Bladder microvascular endothelial cell (primary cell): Measurements from ENCODE around the gene DAP. TPM values are rescaled to one million over a fixed set of nuclear protein-coding genes. Genes with fewer than 3 reads are reported as not detected.

ENCODE experiments used
- total RNA-seq: library from RNA; depleted of rRNA; stranded (reverse); fragments of >200 nt; gene quantifications from 2 replicates; pipeline ENCODE4 v1.2.3, GENCODE V29; 2014

Gene DAP, protein sequence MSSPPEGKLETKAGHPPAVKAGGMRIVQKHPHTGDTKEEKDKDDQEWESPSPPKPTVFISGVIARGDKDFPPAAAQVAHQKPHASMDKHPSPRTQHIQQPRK
- total RNA-seq: 23.2 and 35.0 TPM in 2 replicates

DNA sequence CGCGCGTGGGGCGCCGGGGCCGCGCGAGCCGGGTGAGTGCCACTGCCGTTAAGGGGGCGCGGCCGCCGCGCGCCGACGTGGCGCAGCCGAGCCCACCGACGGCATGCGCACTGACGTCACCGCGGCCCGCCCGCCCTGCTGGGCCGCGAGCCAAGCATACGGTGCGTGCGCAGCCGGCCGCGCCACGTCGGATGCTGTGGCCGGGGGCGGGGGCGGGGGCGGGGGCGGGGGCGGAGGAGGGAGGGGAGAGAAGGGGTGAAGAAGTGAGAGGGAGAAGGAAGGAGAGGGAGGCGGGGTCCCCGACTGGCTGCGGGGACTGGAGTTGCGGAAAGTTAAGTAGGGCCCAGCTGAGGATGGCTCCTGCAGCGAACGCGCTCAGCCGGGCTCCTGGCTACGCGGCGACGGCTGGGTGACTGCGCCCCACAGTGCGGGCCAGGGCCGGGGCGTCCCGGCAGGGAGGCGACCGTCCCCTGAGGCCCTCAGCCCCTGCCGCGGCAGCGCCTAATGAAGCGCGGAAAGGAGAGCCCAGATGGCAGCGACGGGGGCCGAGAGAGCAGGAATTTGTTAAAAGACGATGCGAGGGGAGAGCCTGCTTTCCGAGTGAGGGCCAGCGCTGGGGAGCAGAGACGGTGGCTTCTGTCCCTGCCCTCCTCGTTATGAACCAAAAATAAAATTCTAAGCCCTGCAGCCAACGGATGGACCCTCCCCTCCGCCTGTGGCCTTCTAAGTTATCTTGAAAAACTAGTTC is at the start of gene DAP:
Gene DAP, minus strand, starts transcription at position 50 of the 748 bp plus-strand sequence. CDS start 166 bp downstream, outside the sequence.

Other genes starting within 250 kb of the DAP start
- gene ANKRD33B, start 197.2 kb downstream of the DAP start, total RNA-seq: 0.65 and 6.9 TPM in 2 replicates